Peyer's patch (tissue), 4 donors: ENCODE data around the gene MEF2C. TPM values are rescaled to one million over a fixed set of nuclear protein-coding genes. Genes with fewer than 3 reads are reported as not detected.

Source experiments
- DNase-seq, 3 donors: peaks; one replicate each; pipeline ENCODE4 v3.0.0-alpha.2; 2017 to 2019
- H3K27ac ChIP-seq, 4 donors: fragments of 200-600 bp; sonication (generic); one replicate each; pipeline ENCODE4 v1.5.1; 2016 to 2019
- H3K27me3 ChIP-seq, 2 donors: fragments of 200-600 bp; sonication (generic); one replicate each; pipeline ENCODE4 v1.5.1; 2019
- H3K36me3 ChIP-seq, 3 donors: fragments of 200-600 bp; sonication (generic); one replicate each; pipeline ENCODE4 v1.5.1; 2016 to 2019
- H3K4me1 ChIP-seq, 4 donors: fragments of 200-600 bp; sonication (generic); one replicate each; pipeline ENCODE4 v1.5.1; 2016 to 2019
- H3K4me3 ChIP-seq, 4 donors: fragments of 200-600 bp; sonication (generic); 1 replicate in 3 of 4; 2 replicates in 1 of 4; pipeline ENCODE4 v1.5.1; 2016 to 2019; ENCODE audit warnings: mild to moderate bottlenecking in 1 of 4
- H3K9me3 ChIP-seq, 4 donors: fragments of 200-600 bp; sonication (generic); one replicate each; pipeline ENCODE4 v1.5.1; 2016 to 2019; ENCODE audit warnings: mild to moderate bottlenecking in 1 of 4
- POLR2A ChIP-seq, 2 donors: fragments of 450-650 bp; IDR thresholded peaks; one replicate each; pipeline ENCODE4 v1.5.1; 2017; ENCODE audit warnings: antibody characterized with exemption in 2 of 2, mild to moderate bottlenecking in 2 of 2, moderate library complexity in 2 of 2
- total RNA-seq, 4 donors: library from RNA; depleted of rRNA; stranded (reverse); fragments of >200 nt; gene quantifications; one replicate each; pipeline ENCODE4 v1.1.0, GENCODE V29; 2016
- TF ChIP-seq, protein P1 (sequence below), 6 experiments: fragments of 450-650 bp in 4 of 6; fragments of 200-600 bp in 2 of 6; sonication (generic) in 1 of 6; IDR thresholded peaks; one replicate each; pipeline ENCODE4 v1.5.1; 2017 to 2019; ENCODE audit warnings: antibody characterized with exemption in 6 of 6, mild to moderate bottlenecking in 3 of 6, moderate library complexity in 1 of 6

MEF2C gene
- total RNA-seq, 4 donors from 2014 or later = 5.4 to 137 (median 14.4) TPM

DNA sequence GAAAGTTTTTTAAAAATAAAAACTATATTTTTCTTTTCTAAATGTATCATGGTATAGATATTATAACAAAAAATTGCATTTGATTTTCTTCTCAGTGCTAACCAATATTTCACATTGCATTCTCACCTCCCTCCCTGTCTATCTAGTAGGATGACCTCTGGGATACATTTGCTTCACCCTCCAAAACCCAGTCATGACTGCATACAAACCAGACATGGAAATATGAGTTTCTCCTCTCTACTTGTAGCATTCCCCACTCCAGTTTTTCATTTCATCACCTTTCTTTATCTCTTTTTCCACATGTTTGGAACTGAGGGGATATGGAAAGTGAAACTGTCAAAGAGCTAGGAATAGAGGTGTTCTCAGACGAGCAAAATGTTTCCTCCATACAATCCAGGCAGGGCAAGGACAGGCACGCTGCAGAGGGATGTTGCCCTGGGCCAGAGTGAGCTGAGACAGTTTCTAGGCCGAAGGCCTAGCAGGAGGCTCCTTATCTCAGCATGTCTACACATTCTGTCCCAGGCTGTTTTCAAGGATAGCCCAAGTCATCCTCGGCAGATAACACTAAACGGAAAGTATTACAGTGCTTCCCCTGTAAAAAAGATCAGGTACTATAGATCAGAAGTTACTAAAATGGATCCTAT lies 46.7 kb downstream of the MEF2C start:
- Histone ChIP-seq H3K27me3 (no peaks in the 10 kb centered on the region), H3K4me1 (peaks cover 0 to 3% (median 0%) of the 10 kb centered on the region in 4 donors), H3K9me3 (no peaks in the 10 kb centered on the region), H3K4me3 (peak overlapping the region in 2 of 4 donors; percentile 9 to 13), H3K27ac (peak overlapping the region in 3 of 4 donors; percentile 27 to 72 (median 37)), H3K36me3 (no peaks in the 10 kb centered on the region)
- TF ChIP-seq POLR2A (IDR thresholded peaks at IDR 0.05) = no peak
- TF ChIP-seq, protein P1, sequence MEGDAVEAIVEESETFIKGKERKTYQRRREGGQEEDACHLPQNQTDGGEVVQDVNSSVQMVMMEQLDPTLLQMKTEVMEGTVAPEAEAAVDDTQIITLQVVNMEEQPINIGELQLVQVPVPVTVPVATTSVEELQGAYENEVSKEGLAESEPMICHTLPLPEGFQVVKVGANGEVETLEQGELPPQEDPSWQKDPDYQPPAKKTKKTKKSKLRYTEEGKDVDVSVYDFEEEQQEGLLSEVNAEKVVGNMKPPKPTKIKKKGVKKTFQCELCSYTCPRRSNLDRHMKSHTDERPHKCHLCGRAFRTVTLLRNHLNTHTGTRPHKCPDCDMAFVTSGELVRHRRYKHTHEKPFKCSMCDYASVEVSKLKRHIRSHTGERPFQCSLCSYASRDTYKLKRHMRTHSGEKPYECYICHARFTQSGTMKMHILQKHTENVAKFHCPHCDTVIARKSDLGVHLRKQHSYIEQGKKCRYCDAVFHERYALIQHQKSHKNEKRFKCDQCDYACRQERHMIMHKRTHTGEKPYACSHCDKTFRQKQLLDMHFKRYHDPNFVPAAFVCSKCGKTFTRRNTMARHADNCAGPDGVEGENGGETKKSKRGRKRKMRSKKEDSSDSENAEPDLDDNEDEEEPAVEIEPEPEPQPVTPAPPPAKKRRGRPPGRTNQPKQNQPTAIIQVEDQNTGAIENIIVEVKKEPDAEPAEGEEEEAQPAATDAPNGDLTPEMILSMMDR (IDR thresholded peaks at IDR 0.05) = no peak
- DNase-seq = peak in 1 of 3 donors; percentile 21

DNA sequence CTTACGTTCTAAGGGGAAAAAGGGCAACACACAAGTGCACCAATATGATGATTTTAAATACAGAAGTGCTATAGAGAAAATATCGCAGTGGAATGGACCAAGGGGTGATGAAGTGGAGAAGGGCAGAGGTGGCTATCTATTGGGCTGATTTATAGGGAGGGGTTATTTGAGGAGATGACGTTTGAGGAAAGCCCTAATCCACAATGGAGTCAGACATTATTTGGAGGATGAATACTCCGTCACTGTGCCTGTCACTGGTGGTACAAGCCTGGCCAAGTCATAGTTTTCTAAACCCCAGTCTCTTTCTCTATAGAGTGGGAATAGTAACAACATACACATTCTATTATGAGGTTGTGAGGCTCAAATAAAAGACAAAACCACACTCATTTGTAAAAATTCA lies 48.5 kb downstream of the MEF2C start:
- Histone ChIP-seq H3K27me3 (no peaks in the 10 kb centered on the region), H3K9me3 (no peaks in the 10 kb centered on the region), H3K4me1 (peaks cover 0 to 5% (median 0%) of the 10 kb centered on the region in 4 donors), H3K27ac (peak overlapping the region in 3 of 4 donors; percentile 32 to 59 (median 52)), H3K4me3 (no peak overlapping the region), H3K36me3 (no peaks in the 10 kb centered on the region)
- no peak for DNase-seq
- TF ChIP-seq, protein P1 (IDR thresholded peaks at IDR 0.05) = no peak
- no peak for TF ChIP-seq POLR2A (IDR thresholded peaks at IDR 0.05)

DNA sequence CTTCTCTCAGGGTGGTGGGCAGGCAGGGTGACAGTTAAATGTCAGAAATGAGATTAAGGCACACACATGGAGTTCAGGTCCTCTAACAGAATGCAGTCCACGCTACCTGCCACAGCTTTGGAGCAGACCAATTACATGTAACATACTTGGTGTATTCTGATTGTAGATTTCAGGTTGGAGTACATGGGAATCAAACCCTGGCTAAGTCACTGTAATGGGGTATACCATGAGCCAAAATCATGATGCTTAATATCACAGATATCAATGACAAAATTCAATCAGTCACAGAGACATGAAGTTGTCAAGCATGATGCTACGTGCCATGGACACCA lies 48.9 kb downstream of the MEF2C start:
- H3K27ac ChIP-seq = peak overlapping the region; percentile 16 to 59 (median 42)
- no peak overlapping the region for H3K4me3 ChIP-seq
- no peak for TF ChIP-seq POLR2A (IDR thresholded peaks at IDR 0.05)
- TF ChIP-seq, protein P1 (IDR thresholded peaks at IDR 0.05) = no peak
- DNase-seq = no peak
- peaks cover 0 to 8% (median 0%) of the 10 kb centered on the region in 4 donors for H3K4me1 ChIP-seq
- H3K27me3 ChIP-seq = no peaks in the 10 kb centered on the region
- no peaks in the 10 kb centered on the region for H3K36me3 ChIP-seq
- H3K9me3 ChIP-seq = no peaks in the 10 kb centered on the region

DNA sequence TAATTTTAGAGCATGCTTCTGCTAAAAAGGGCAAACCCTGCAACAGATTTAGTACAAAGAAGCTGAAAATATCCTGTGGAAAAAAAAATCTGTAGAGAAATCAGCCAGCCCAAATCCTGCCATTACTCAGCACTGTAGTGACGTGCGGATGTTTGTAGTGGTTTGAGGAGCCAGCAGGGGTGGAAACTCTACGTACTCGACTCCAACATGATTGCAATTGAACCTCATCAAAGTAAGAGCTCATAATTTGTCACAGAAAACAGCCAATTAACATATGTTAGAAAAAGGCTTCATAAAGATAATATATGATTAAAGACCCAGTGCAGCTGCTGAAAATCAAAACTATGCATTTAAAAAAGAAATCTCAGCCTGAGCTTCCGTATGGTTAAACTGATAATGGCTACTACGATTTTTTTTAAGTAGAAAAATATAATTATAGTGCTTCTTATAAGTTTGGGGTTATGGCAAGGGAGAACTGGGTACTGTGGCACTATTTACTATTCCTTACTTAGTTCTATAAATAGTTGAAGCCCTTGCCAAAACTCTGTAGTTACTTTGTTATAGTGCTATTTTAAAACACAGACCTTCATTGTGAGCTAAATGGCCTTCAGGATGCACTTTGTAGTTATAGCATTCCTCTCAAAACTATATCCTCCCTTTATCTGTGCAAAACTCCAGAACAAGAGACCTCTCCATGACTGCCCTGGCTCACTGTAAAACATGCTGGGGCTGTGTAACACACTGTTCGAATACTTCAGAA lies 49.4 kb downstream of the MEF2C start:
- TF ChIP-seq, protein P1 (IDR thresholded peaks at IDR 0.05) = no peak
- TF ChIP-seq POLR2A (IDR thresholded peaks at IDR 0.05) = no peak
- DNase-seq = peak in 2 of 3 donors; percentile 62 to 77
- H3K36me3 ChIP-seq = no peaks in the 10 kb centered on the region
- no peaks in the 10 kb centered on the region for H3K9me3 ChIP-seq
- H3K27me3 ChIP-seq = no peaks in the 10 kb centered on the region
- H3K4me1 ChIP-seq = peaks cover 0 to 8% (median 0%) of the 10 kb centered on the region in 4 donors
- H3K27ac ChIP-seq = peak overlapping the region; percentile 16 to 59 (median 42)
- no peak overlapping the region for H3K4me3 ChIP-seq

DNA sequence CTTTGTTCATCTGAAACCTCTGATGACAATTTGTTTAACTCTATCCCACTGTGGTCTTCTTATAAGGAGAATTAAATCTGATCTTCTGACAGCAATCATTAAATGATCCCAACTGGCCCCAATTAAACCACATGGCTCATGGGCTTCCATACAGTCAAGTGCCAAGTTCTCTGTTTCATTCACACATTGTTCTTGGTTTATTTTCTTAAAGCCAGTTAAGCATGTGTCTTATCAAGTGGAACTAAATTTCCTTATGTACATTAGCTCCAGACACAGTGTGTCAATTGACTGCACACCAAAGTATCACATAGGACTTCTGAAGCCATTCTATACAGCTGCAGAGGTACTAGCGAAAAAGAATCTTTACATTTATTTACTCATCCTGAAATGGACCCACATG lies 51.2 kb downstream of the MEF2C start:
- Histone ChIP-seq H3K4me1 (peaks cover 0 to 8% (median 0%) of the 10 kb centered on the region in 4 donors), H3K36me3 (no peaks in the 10 kb centered on the region), H3K27ac (peak overlapping the region in 1 of 4 donors; percentile 18), H3K9me3 (no peaks in the 10 kb centered on the region), H3K27me3 (no peaks in the 10 kb centered on the region), H3K4me3 (no peak overlapping the region)
- DNase-seq = no peak
- no peak for TF ChIP-seq POLR2A (IDR thresholded peaks at IDR 0.05)
- TF ChIP-seq, protein P1 (IDR thresholded peaks at IDR 0.05) = no peak
